Stimulated activated CD4-positive, alpha-beta T cell treated with anti-CD3 and anti-CD28 coated beads, Interleukin-2, amount 100 ng/mL, for 48 hours (primary cell): Measurements from ENCODE around the gene HDAC8.
"Not testable (repeated sequence)": the region's sequence is repeated elsewhere in the genome, so short reads cannot be mapped to it uniquely, and the experiment has no call there.

ENCODE experiments used
- DNase-seq, 2 donors: peaks; one replicate each; pipeline ENCODE4 v3.0.0-alpha.2; 2020

The HDAC8 gene

DNA sequence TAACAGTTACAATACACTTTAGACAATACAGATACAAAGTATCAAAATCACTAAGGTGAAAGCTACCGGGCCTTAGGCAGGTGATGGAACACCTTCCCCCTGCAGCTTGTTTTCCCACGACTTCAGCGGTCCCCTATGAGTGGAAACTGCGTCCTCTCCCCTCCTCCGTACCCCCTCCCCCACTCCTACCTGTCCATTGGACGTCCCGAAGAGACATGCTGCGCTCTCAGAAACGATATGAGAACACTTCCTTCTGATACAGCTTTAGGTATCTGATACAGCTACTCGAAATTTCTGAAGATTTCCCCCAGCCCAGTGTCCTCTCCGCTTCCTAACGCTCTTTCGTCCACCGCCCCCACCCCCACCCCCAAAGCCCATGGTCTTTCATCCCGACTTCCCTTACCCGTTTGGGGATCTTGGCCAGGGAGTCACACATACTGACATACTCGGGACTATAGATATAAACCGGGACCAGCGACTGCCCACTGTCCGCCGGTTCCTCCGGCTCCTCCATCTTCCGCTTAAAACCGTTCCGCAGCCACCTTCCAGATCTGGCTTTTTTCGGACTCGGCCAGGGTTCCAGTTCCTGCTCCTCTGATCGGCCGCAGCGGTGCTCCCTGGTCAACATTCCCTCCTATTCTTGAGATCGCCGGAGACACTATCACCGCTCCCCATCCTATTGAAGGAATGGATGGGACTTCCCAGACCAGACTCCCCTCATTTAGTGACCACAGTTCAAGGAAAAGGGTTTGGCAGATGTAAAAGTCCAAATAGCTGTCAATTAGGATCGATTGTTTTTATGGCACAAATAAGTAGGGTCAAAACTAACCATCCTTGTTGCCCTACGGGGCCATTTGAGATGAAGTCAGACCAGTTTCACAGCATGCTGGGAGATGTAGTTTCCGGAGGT lies at the start of gene HDAC8:
TSS of gene HDAC8 (minus strand) at position 596 of the 910 bp plus-strand sequence. CDS start at position 514, 82 bp downstream.
- peak; percentile 16 to 22 for DNase-seq

DNA sequence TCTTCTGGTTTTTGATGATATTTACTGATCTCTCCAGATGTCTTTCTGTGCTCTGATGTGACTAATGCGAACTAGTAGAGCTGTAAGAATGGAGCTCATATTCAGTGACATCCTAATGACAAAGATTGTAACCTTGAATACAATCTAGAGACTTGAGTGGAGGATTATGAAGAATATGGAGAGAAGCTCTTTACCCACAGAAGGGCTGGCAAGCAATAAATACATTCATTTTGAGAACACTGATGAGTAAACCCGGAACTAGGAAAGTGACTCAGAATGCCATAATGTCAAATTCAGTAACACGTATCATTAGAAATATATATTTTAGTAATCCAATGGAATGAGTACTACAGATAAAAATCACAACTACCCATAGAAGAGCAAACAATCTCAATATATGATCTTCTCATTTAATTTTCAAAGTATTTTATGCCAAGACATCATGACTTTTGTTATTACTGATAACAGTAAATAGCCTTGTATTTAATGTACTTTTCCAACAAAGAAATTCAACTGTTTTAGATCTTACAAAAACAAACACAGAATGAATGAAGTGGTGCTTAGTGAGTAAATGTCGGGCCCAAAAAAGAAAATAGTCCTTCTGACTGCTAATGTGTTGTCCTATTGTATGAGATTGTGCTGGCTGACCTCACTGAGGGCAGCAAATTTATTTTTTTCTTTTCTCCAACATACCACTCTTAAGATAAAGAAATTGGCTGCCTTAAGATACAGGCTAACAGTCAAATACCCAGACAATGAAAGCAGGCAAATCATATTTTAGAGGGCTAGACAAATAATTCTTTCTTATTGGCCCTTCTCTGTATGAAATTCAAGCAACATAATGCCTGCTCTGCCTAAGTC lies 49.2 kb upstream of the HDAC8 start:
- DNase-seq: no peak

- no peak for DNase-seq
These were observed 48.5 kb upstream of the HDAC8 start for GRCh38 chrX:72621163-72621562.

DNA sequence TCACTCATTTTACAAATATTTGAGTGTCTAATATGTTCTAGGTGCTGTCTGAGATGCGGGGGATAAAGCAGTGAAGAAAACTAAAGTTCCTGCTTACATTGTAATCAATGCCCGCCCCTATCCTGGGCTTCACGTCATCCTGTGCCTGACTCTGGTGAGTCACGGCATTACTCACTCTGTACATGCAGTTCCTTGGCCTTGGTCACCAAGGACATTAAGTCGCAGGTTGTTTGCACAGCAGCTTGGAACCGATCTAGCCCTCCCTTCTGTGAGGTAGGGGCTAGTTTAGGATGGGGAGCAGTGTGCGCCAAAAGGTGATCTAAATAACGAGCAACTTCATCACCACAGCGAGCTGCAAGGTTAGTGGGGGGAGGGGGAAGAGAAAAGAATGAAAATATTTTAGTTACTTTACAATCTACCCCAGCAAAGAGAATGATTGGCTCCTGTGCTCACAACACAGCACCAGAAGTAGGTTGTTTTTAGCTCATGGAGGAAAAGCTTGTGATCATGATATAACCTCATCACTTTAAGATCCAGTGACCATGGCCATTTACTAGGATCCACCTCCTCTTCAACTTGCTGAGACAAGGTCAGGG lies 48.0 kb upstream of the HDAC8 start:
- peak; percentile 23 to 26 for DNase-seq

- DNase-seq: no peak
These were observed 36.7 kb upstream of the HDAC8 start for GRCh38 chrX:72609313-72609712.

DNA sequence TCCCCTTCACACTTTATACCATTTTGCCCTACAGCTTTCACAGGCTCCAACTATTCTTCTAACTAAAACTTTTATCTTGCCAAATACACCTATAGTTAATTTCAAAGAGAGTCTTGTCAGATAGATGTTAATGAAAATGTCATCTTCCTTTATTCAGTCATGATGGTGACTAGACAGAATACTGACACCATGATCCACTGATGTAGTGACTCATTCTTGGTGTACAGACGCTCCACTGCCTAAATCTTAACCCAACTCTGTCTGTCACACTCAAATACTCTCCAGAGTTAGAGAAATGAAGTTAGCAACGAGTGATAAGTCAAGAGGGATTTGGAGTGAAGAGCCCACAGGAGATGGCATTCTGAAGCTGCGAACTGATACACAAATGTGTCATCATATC lies 32.1 kb upstream of the HDAC8 start:
- DNase-seq: no peak

GRCh38 chrX:72604112-72604511 lies 31.5 kb upstream of the HDAC8 start:
- no peak for DNase-seq

DNA sequence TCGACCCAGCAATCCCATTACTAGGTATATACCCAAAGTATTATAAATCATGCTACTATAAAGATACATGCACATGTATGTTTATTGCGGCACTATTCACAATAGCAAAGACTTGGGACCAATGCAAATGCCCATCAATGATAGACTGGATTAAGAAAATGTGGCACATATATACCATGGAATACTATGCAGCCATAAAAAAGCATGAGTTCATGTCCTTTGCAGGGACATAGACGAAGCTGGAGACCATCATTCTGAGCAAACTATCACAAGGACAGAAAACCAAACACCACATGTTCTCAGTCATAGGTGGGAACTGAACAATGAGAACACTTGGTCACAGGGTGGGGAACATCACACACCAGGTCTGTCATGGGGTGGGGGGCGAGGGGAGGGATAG lies 18.4 kb upstream of the HDAC8 start:
- DNase-seq: not testable (repeated sequence)

GRCh38 chrX:72584163-72584562 lies 11.5 kb upstream of the HDAC8 start:
- DNase-seq: no peak

- no peak for DNase-seq
These were observed 3.7 kb upstream of the HDAC8 start for GRCh38 chrX:72576141-72576894.

- DNase-seq: no peak
These were observed 492 bp upstream of the HDAC8 start for GRCh38 chrX:72573158-72573511.

GRCh38 chrX:72569786-72570185 lies 2.9 kb downstream of the HDAC8 start:
- no peak for DNase-seq

DNA sequence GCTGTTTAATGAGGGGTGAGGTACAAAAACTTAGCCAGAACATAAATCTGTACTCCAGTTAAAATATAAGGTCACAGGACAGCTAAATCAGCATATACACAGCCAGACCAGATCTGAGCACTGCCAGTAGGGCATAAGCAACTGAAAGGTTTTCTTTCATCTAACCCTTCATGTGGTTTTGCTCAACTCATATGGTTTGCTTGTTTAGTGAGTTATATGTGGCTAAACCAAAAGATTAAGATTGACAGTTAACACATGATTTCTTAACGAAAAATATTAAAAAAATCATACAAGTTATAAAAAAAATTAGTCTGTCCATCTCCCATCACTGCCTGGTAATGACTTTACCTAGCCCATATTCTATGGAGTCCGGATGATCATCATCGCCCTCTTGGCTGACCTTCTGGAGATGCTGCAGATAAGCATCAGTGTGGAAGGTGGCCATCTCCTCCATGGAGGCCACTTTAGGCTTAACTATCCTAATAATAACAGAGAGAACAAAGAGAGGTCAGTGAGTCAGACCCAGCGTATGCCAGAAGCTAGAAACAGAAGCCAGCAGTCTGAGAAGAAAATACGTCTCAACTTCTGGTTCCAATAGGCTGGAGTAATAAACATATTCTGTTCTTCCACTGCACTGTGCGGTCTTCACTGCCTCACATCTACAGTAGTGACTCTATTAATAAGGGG lies 4.1 kb downstream of the HDAC8 start:
- no peak for DNase-seq

DNA sequence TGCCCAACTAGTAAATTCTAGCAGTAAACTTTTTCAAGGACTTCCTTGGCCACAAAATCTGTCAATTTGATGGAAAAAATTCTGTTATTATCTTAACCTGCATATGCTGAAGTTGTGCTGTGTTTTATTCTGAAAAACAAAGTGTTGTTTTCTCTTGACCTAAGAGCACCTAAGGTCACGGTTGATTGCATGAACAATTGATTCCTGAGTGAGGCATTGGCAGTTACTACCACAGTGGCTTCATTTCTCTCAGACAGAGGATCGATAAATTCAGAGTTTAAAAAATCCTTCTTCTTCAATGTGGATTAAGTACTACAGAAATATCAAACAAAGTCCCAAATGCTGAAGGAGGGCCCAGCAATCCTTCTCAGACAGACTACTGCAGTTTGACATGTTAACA lies 6.2 kb downstream of the HDAC8 start:
- no peak for DNase-seq

- not testable (repeated sequence) for DNase-seq
These were observed 13.0 kb downstream of the HDAC8 start for GRCh38 chrX:72559655-72560054.

DNA sequence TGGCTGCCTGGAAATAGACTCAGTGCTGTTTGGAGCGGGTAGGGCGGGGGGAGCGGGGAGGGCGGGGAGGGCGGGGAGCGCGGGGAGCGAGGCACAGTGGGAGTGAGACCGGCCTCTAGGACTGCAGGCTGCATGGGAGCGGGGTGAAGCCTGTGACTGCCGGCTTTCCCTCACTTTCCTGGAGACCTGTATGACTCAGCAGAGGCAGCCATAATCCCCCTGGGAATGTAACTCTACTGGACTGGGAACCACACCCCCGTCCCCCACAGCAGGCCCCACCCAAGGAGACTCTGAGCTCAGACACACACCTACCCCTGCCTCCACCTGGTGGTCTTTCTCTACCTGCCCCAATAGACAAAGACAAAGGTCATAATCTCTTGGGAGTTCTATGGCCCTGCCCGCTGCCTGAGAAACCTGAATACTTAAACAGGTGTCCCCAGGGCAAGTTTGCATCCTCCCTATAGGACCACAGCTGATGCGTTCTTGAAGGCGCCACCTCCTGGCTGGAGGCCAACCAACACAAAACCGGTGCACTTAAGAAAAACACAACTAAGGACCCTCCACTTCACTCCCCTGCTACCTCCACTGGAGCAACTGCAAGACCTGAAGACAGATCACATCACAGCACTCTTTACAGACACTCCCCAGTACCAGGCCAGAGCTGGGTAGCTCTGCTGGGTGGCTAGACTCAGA lies 18.0 kb downstream of the HDAC8 start:
- peak in 1 of 2 donors; percentile 7 for DNase-seq

GRCh38 chrX:72552443-72552842 lies 20.2 kb downstream of the HDAC8 start:
- not testable (repeated sequence) for DNase-seq

DNA sequence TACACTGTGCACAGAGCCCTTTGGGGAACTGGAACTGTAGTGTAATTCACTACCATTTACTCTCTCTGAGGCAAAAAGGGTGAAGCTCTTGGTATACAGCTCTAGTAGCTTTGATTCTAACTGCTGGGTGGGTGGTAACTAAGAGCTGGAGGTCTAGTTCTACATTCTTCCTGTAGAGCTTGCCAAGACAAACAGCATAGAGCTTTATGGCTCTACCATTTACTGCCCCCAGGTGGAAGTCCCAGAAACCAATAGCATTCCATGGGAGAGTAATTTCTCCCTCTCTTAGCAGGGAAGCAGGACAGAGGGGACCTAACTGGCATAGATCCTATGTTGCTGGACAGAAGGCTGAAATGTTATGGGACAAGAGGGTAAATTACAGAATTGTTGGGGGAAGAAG lies 26.7 kb downstream of the HDAC8 start:
- DNase-seq: no peak

DNA sequence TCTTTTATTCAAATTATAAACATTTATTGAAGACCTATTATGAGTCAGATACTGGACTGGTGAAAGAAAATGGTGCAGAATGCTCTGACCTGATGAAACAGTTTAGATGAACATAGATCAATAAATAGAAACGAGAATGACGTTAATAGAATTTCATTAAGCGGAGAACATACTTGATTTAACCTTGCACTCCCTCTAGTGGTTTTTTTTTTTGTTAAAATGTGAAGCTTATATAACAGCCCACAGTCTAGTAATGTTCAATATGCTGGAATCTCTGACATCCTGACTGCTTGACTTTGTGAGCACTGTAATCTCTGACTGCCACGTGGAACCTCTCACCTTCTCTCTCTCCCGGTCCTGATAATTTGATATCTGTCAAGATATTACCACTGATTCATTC lies 32.3 kb downstream of the HDAC8 start:
- no peak for DNase-seq

- no peak for DNase-seq
These were observed 32.8 kb downstream of the HDAC8 start for GRCh38 chrX:72539822-72540221.

DNA sequence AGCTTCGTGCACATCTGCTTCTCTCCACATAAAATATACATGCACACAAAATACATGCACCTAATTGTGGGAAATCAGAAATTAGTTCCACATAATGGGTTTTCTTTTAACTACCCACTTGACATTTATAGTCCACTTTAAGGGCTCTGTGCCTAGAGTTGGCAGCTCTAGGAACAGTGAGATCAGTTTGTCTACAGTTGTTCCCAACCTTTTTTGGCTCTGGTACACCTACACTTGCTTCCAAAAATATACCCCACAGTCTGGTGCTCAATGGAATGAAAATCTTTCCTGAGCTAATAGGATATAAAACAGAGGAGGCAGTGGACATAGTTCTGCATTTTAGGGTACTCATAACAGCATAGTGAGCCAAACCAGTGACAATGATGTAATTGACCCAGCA lies 36.1 kb downstream of the HDAC8 start:
- no peak for DNase-seq
